ENCODE data around the gene ABCA10. TPM values are rescaled to one million over a fixed set of nuclear protein-coding genes. Genes with fewer than 3 reads are reported as not detected.
A peak's percentile ranks its signal among the peaks of the same experiment; 100 is the strongest.

The ABCA10 gene
- total and polyA plus RNA-seq, 2 of the 8 experiments (the other 6 are each of a cell fraction or from before 2014, with no cell fraction given), result not detected

DNA sequence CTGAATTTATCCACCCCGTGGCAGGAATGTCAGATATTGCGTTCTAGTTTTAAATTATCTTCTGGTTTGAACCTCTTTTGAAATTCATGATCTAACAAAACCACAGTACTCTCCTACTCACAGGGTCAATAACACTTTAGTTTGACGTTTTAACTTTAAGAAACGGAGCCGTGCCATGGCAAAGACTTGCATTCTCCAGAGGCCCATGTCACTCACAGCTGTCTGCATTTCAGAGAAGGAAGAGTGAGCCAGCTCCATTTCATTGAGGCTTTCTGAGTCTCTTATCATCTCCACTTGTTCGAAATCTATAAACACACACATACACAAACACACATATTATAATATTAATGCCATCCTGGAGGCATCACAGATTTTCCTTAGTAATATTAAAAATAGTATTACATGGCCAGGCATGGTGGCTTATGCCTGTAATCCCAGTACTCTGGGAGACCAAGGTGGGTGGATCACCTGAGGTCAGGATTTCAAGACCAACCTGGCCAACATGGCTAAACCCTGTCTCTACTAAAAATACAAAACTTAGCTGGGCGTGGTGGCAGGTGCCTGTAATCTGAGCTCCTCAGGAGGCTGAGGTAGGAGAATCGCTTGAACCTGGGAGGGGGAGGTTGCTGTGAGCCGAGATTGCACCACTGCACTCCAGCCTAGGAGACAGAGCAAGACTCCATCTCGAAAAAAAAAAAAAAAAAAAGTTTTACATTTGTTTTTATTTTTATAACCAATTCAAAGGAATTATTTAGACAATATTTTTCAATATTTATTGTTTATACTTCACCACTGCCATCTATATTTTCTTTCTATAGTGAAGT, 122.5 kb downstream of the ABCA10 start:
- Histone ChIP-seq H3K27ac (ENCODE audit: low read depth, low read length) (no peak overlapping the region), H3K56ac (replicated peaks; ENCODE audit: insufficient read length, low read depth, low read length) (peak overlapping the region; percentile 64), H4K91ac (replicated peaks; ENCODE audit: insufficient read length, low read length) (no peak overlapping the region), H3K4me1 (replicated peaks in 1 of 4; ENCODE audit: control insufficient read depth in 3 of 4, insufficient read depth in 4 of 4, low read length in 3 of 4) (no peaks in the 10 kb centered on the region), H3K79me1 (ENCODE audit: low read depth, low read length) (no peaks in the 10 kb centered on the region), H2BK120ac (replicated peaks; ENCODE audit: low read depth, low read length) (no peak overlapping the region), H4K20me1 (replicated peaks in 1 of 2; ENCODE audit: control insufficient read depth in 1 of 2, insufficient read depth in 2 of 2, low read length in 2 of 2) (no peaks in the 10 kb centered on the region), H2BK12ac (ENCODE audit: low read depth, low read length) (no peak overlapping the region), H3K23me2 (ENCODE audit: low read depth, low read length) (no peaks in the 10 kb centered on the region; the same call in 1 of the 2 replicates), H2AK5ac (ENCODE audit: low read depth, low read length) (no peak overlapping the region), H3K4me2 (ENCODE audit: insufficient read depth in 1 of 2, low read depth in 2 of 2, low read length in 2 of 2) (no peak overlapping the region), H2BK20ac (ENCODE audit: low read length) (no peak overlapping the region), H3K14ac (ENCODE audit: insufficient read length) (no peak overlapping the region), H3K9me3 (ENCODE audit: insufficient read depth in 2 of 2, low read depth in 1 of 2, low read length in 1 of 2) (no peaks in the 10 kb centered on the region), H3K18ac (ENCODE audit: extremely low read depth, low read length) (no peak overlapping the region), H2BK15ac (ENCODE audit: low read length) (no peak overlapping the region), H3K36me3 (ENCODE audit: control insufficient read depth in 2 of 4, insufficient read depth in 4 of 4, low read length in 3 of 4) (no peaks in the 10 kb centered on the region), H3K4ac (replicated peaks; ENCODE audit: insufficient read length, low read depth, low read length) (no peak overlapping the region), H3K9ac (replicated peaks in 1 of 4; ENCODE audit: extremely low read depth in 1 of 4, low read depth in 3 of 4, low read length in 3 of 4) (no peak overlapping the region), H2AFZ (ENCODE audit: low read length) (no peak overlapping the region), H3K4me3 (ENCODE audit: extremely low read depth in 1 of 4, insufficient read depth in 2 of 4, low read depth in 3 of 4, low read length in 4 of 4) (no peak overlapping the region), H4K5ac (ENCODE audit: insufficient read length, low read depth, low read length) (no peak overlapping the region), H3K27me3 (replicated peaks in 1 of 4; ENCODE audit: control insufficient read depth in 3 of 4, extremely low read depth in 1 of 4, insufficient read depth in 3 of 4, low read length in 3 of 4) (no peaks in the 10 kb centered on the region), H2BK5ac (ENCODE audit: low read depth, low read length) (no peak overlapping the region), H3K79me2 (ENCODE audit: control insufficient read depth in 1 of 2, insufficient read depth in 2 of 2, low read length in 2 of 2) (no peaks in the 10 kb centered on the region), H3K23ac (ENCODE audit: insufficient read length) (no peak overlapping the region), H4K8ac (ENCODE audit: extremely low read depth, insufficient read depth, low read length) (no peak overlapping the region)
- ChIA-PET CTCF (ENCODE audit: partially characterized antibody) (interaction anchor here (1.0 to 1.2 kb wide), 2 partner anchors 16 to 21 kb away, joined by 3 read pairs; no protein-coding TSS in a partner anchor), POLR2A (ENCODE audit: partially characterized antibody) (no interaction called here)
- TF ChIP-seq ASH2L (IDR thresholded peaks at IDR 0.05; ENCODE audit: low read length), result no peak
- WGBS, 2 experiments (ENCODE audit: extremely low coverage in 1 of 2, insufficient coverage in 1 of 2, insufficient read length in 1 of 2, insufficient replicate concordance in 2 of 2, low coverage in 1 of 2, low lambda C conversion rate in 2 of 2, missing lambda C conversion rate in 1 of 2), result 90 to 100% methylated on average over 1 to 9 of the region's 10 CpGs
- no peak for FAIRE-seq
- DNase-seq (ENCODE audit: low read depth in 1 of 2, low spot score in 2 of 2), result no peak
